GM19025 (cell line): ENCODE measurements around the gene TGIF2LX.
"Not testable (repeated sequence)": the region's sequence is repeated elsewhere in the genome, so short reads cannot be mapped to it uniquely, and the experiment has no call there.

Experiments
- ATAC-seq: cut with Tn5 transposase; IDR thresholded peaks from one replicate; pipeline ENCODE4 v1.9.1; 2021; ENCODE audit warnings: mild to moderate bottlenecking, low read depth, moderate library complexity; ENCODE audit not compliant: unreplicated experiment

Gene TGIF2LX

DNA sequence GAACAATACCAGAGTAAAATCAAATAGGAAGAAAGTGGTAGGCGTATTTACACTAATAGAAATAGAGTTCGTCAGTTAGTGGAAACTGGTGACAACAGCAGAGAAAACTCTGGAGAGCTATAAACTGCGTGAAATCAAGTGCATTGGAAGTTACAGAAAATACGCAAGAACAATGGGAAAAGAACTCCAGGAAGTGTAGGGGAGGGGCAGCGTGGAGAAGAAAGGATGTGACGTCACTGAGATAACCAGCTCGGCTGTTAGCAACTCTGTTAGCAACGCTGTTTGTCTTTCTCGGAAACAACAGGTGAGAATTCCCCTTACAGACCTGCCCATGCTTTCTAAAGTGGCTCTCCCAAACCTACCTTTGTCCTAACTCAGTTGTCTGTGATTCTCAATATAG, at the start of gene TGIF2LX:
TSS of gene TGIF2LX (plus strand) at position 244 of the 400 bp plus-strand sequence. CDS start 178 bp downstream, outside the sequence.
- not testable (repeated sequence) for ATAC-seq

DNA sequence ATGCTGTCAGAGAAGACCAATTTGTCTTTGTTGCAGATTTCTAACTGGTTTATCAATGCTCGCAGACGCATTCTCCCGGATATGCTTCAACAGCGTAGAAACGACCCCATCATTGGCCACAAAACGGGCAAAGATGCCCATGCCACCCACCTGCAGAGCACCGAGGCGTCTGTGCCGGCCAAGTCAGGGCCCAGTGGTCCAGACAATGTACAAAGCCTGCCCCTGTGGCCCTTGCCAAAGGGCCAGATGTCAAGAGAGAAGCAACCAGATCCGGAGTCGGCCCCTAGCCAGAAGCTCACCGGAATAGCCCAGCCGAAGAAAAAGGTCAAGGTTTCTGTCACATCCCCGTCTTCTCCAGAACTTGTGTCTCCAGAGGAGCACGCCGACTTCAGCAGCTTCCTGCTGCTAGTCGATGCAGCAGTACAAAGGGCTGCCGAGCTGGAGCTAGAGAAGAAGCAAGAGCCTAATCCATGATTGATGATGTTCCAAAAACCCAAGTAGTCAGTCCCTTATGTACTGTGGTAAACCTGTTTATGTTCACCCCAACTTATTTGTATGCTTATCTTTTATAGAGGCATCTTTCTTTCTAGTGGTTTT, 728 bp downstream of the TGIF2LX start:
- not testable (repeated sequence) for ATAC-seq

DNA sequence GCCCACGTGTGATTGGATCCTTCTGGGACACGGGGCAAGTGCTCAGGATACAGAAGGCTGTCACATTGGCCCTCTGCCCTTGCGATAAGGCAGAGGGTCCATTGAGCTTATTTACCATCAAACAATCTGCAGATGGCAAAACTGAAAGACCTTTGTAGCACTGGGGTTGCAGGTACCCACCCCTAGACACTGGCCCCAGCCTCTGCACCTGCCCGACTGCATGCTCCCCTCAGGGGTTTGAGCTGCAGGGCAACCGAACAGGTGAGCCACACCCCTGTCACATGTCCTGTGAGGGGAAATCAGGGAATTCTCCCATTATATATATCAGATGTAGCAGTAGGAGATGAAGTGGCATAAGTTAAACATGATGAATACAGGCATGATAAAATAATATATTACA, 21.4 kb downstream of the TGIF2LX start:
- not testable (repeated sequence) for ATAC-seq

DNA sequence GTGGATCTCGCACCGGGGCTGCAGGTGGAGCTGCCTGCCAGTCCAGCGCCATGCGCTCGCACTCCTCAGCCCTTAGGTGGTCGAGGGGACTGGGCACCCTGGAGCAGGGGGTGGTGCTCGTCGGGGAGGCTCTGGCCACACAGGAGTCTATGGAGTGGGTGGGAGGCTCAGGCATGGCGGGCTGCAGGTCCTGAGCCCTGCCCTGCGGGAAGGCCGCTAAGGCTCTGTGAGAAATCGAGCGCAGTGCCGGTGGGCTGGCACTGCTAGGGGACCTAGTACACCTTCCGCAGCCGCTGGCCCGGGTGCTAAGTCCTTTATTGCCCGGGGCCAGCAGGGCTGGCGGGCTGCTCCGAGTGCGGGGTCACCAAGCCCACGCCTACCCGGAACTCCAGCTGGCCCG, 43.9 kb downstream of the TGIF2LX start:
- not testable (repeated sequence) for ATAC-seq
